SK-N-SH treated with all-trans-retinoic acid at 6 μM for 48 hours (cell line): ENCODE results near the gene DHRS12.
A peak's percentile ranks its signal among the peaks of the same experiment; 100 is the strongest.

ENCODE experiments used
- ATAC-seq: fragments of 200-7000 bp; cut with Tn5 transposase; 3 replicates; pipeline ENCODE4 v1.9.1; 2020; ENCODE audit warnings: mild to moderate bottlenecking, moderate library complexity
- ARNTL ChIP-seq: fragments of 450-650 bp; formaldehyde crosslinking; IDR thresholded peaks from 2 replicates; pipeline ENCODE4 v1.5.0; 2020; ENCODE audit warnings: low read depth, mild to moderate bottlenecking, moderate library complexity, borderline replicate concordance
- BACH2 ChIP-seq: fragments of 250-450 bp; sonication (Bioruptor Pico); IDR thresholded peaks from 2 replicates; pipeline ENCODE4 v1.9.0; 2021; ENCODE audit warnings: mild to moderate bottlenecking, borderline replicate concordance
- ESRRG ChIP-seq: fragments of 250-450 bp; sonication (Bioruptor Pico); IDR thresholded peaks from 2 replicates; pipeline ENCODE4 v1.6.1; 2021; ENCODE audit warnings: mild to moderate bottlenecking
- ISL1 ChIP-seq: fragments of 250-450 bp; sonication (Bioruptor Pico); IDR thresholded peaks from 2 replicates; pipeline ENCODE4 v2.1.2; 2022; ENCODE audit warnings: mild to moderate bottlenecking, moderate library complexity
- OSR1 ChIP-seq: fragments of 250-450 bp; sonication (Bioruptor Pico); IDR thresholded peaks from 2 replicates; pipeline ENCODE4 v1.8.0; 2022; ENCODE audit warnings: moderate library complexity, mild to moderate bottlenecking, inconsistent platforms
- PPARA ChIP-seq: fragments of 250-450 bp; sonication (Bioruptor Pico); IDR thresholded peaks from 2 replicates; pipeline ENCODE4 v1.5.0; 2020; ENCODE audit warnings: mild to moderate bottlenecking, borderline replicate concordance
- RARB ChIP-seq: fragments of 250-450 bp; sonication (Bioruptor Pico); IDR thresholded peaks from 2 replicates; pipeline ENCODE4 v1.8.0; 2021; ENCODE audit warnings: mild to moderate bottlenecking, moderate library complexity
- SNAI2 ChIP-seq: fragments of 250-450 bp; sonication (Bioruptor Pico); IDR thresholded peaks from 2 replicates; pipeline ENCODE4 v1.5.0; 2020; ENCODE audit warnings: mild to moderate bottlenecking, moderate library complexity
- TOX ChIP-seq: fragments of 250-450 bp; sonication (Bioruptor Pico); IDR thresholded peaks from 2 replicates; pipeline ENCODE4 v1.8.0; 2021; ENCODE audit warnings: mild to moderate bottlenecking, moderate library complexity, borderline replicate concordance
- ZC3H10 ChIP-seq: fragments of 250-450 bp; sonication (Bioruptor Pico); IDR thresholded peaks from 2 replicates; pipeline ENCODE4 v1.5.1; 2021; ENCODE audit warnings: mild to moderate bottlenecking, moderate library complexity
- ZFP3 ChIP-seq: fragments of 250-450 bp; sonication (Bioruptor Pico); IDR thresholded peaks from 2 replicates; pipeline ENCODE4 v1.5.0; 2020; ENCODE audit warnings: mild to moderate bottlenecking, moderate library complexity
- ZNF565 ChIP-seq: fragments of 450-650 bp; formaldehyde crosslinking; conservative IDR thresholded peaks from 2 replicates; pipeline ENCODE4 v1.5.0; 2020; ENCODE audit warnings: low read depth, mild to moderate bottlenecking, moderate library complexity
- ZNF70 ChIP-seq: fragments of 450-650 bp; formaldehyde crosslinking; IDR thresholded peaks from 2 replicates; pipeline ENCODE4 v1.5.0; 2020; ENCODE audit warnings: mild to moderate bottlenecking, moderate library complexity
- ZNF8 ChIP-seq: fragments of 450-650 bp; formaldehyde crosslinking; IDR thresholded peaks from 2 replicates; pipeline ENCODE4 v1.5.0; 2020; ENCODE audit warnings: mild to moderate bottlenecking, moderate library complexity
- TF ChIP-seq, protein P1 (sequence below): fragments of 250-450 bp; sonication (Bioruptor Pico); IDR thresholded peaks from 2 replicates; pipeline ENCODE4 v1.8.0; 2020; ENCODE audit warnings: mild to moderate bottlenecking, moderate library complexity, borderline replicate concordance
- TF ChIP-seq, protein P2 (sequence below): fragments of 250-450 bp; sonication (Bioruptor Pico); IDR thresholded peaks from 2 replicates; pipeline ENCODE4 v1.5.1; 2020; ENCODE audit warnings: low read depth, mild to moderate bottlenecking, moderate library complexity
- TF ChIP-seq, protein P3 (sequence below): fragments of 250-450 bp; sonication (Bioruptor Pico); IDR thresholded peaks from 2 replicates; pipeline ENCODE4 v1.5.0; 2020; ENCODE audit warnings: mild to moderate bottlenecking, moderate library complexity

The DHRS12 gene

DNA sequence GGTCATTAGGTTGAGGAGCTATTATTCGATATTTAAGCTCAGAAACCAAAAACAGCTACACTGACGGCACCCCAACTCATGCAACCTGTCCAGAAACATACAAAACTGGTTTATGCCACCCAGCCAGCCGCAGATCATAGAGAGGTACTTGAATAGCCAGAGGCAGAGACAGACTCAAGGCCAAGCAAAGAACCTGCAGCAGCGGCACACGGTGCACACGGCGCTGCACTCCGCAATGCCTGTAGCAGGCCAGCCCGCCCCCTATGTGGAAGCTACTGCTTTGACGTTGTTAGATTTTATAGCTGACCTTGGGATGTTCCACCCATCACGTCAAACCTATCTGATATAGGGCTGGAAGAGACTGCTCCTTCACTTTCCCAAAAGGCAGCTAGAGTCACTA is 11.9 kb upstream of the DHRS12 start:
- TF ChIP-seq RARB (CRISPR knock-in tag) = no peak
- no peak for TF ChIP-seq PPARA (CRISPR knock-in tag)
- TF ChIP-seq, protein P1, sequence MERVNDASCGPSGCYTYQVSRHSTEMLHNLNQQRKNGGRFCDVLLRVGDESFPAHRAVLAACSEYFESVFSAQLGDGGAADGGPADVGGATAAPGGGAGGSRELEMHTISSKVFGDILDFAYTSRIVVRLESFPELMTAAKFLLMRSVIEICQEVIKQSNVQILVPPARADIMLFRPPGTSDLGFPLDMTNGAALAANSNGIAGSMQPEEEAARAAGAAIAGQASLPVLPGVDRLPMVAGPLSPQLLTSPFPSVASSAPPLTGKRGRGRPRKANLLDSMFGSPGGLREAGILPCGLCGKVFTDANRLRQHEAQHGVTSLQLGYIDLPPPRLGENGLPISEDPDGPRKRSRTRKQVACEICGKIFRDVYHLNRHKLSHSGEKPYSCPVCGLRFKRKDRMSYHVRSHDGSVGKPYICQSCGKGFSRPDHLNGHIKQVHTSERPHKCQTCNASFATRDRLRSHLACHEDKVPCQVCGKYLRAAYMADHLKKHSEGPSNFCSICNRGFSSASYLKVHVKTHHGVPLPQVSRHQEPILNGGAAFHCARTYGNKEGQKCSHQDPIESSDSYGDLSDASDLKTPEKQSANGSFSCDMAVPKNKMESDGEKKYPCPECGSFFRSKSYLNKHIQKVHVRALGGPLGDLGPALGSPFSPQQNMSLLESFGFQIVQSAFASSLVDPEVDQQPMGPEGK (CRISPR knock-in tag) = no peak
- no peak for TF ChIP-seq ZNF8 (CRISPR knock-in tag)
- TF ChIP-seq, all 23 proteins: peak for 0
- ATAC-seq = no peak

DNA sequence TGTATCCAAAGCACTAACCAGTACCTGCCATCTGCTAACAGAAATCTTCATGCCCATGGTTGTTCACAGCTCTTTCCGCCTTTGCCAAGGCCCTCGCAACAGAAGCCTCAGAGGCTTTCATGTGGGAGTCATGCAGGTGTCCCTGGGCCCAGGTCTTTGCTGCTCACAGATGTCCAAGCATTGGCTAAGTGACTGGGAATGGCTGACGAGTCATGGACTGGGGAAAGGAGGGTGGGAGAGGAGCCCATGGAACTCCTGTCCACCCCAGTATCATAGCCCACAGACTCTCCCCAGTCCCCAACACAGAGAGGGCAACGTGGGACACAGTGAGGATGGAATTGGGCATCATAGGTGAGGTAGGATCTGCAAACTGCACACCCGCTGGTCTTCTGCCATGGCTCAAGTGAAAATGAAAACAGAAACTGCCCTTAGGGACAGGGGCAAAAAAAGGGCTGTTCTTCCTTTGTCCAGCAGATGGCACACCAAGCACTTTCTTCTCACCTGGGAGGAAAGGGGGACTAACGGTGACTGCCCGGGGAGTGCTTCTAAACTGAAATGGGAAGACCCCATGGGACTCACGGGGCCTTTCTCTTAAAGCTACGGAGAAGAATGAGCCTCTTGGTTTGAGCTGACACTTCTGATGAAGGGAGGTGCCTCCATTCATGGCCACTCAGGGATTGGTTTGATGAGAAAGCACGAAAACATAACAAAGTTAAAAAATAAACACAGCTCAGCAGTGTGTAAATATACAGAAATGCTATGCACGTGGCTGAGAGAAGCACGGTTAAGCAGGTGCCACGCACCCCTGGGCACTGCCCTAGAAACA is 11.1 kb upstream of the DHRS12 start:
- peak; percentile 93 for ATAC-seq
- TF ChIP-seq, protein P2, sequence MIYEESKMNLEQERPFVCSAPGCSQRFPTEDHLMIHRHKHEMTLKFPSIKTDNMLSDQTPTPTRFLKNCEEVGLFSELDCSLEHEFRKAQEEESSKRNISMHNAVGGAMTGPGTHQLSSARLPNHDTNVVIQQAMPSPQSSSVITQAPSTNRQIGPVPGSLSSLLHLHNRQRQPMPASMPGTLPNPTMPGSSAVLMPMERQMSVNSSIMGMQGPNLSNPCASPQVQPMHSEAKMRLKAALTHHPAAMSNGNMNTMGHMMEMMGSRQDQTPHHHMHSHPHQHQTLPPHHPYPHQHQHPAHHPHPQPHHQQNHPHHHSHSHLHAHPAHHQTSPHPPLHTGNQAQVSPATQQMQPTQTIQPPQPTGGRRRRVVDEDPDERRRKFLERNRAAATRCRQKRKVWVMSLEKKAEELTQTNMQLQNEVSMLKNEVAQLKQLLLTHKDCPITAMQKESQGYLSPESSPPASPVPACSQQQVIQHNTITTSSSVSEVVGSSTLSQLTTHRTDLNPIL (CRISPR knock-in tag) = no peak
- TF ChIP-seq, protein P3, sequence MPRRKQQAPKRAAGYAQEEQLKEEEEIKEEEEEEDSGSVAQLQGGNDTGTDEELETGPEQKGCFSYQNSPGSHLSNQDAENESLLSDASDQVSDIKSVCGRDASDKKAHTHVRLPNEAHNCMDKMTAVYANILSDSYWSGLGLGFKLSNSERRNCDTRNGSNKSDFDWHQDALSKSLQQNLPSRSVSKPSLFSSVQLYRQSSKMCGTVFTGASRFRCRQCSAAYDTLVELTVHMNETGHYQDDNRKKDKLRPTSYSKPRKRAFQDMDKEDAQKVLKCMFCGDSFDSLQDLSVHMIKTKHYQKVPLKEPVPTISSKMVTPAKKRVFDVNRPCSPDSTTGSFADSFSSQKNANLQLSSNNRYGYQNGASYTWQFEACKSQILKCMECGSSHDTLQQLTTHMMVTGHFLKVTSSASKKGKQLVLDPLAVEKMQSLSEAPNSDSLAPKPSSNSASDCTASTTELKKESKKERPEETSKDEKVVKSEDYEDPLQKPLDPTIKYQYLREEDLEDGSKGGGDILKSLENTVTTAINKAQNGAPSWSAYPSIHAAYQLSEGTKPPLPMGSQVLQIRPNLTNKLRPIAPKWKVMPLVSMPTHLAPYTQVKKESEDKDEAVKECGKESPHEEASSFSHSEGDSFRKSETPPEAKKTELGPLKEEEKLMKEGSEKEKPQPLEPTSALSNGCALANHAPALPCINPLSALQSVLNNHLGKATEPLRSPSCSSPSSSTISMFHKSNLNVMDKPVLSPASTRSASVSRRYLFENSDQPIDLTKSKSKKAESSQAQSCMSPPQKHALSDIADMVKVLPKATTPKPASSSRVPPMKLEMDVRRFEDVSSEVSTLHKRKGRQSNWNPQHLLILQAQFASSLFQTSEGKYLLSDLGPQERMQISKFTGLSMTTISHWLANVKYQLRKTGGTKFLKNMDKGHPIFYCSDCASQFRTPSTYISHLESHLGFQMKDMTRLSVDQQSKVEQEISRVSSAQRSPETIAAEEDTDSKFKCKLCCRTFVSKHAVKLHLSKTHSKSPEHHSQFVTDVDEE (CRISPR knock-in tag) = no peak
- TF ChIP-seq ZFP3 (CRISPR knock-in tag) = no peak

DNA sequence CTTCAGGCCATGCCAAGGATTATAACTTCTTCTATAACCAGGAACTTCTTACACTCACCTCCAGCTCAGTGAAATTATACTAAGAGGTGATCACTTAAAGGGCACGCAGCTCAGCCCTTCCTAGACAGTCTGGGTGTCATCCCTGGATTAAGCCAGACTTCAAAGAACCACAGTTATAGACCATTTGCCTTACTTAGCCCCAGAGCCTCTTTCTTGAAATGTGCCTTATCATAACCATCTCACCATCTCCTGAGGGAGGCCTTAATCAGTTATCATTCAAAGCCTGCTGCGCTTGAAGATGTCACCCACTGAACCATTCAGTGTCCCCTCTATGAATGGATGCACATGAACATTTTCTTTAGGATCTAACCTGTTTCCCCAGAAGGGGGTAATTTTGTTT is 10.1 kb upstream of the DHRS12 start:
- no peak for ATAC-seq

DNA sequence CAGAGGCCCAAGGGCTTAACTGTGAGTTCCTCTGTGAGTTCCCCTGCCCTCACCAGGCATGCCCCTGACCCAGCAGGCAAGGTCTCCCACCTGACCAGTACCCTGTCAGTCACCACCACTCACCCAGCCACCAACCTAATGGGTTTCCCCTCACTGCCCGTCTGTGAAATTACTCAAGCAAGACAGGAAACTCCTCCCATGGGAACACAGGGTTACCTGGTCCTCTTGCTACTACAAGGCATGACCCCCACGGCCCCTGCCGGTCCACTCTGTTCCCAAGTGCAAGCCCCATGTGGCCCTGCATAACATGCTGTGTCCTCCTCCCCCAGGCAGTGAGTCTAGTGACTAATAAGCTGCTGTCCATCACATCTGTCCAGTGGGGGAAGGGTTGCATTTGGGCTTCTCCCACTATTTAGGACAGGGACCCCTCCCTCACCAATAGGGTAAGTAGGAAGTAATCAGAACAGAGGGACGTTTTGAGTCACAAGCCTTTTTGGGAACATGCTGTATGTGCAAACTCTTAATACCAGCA is 8.0 kb upstream of the DHRS12 start:
- TF ChIP-seq ESRRG (CRISPR knock-in tag) = no peak
- no peak for TF ChIP-seq ZNF8 (CRISPR knock-in tag)
- no peak for TF ChIP-seq ZC3H10 (CRISPR knock-in tag)
- TF ChIP-seq, protein P2 (CRISPR knock-in tag) = no peak
- no peak for TF ChIP-seq BACH2
- TF ChIP-seq, protein P1 (CRISPR knock-in tag) = no peak
- TF ChIP-seq PPARA (CRISPR knock-in tag) = no peak
- no peak for TF ChIP-seq OSR1
- TF ChIP-seq RARB (CRISPR knock-in tag) = no peak
- TF ChIP-seq ZFP3 (CRISPR knock-in tag) = no peak
- TF ChIP-seq ISL1 = no peak
- TF ChIP-seq ZNF70 = no peak
- no peak for TF ChIP-seq TOX (CRISPR knock-in tag)
- no peak for TF ChIP-seq ZNF565 (CRISPR knock-in tag)
- no peak for TF ChIP-seq ARNTL
- no peak for TF ChIP-seq SNAI2 (CRISPR knock-in tag)
- ATAC-seq = no peak

More for the DNA sequence above, 10.1 kb upstream of the DHRS12 start:
- TF ChIP-seq ZNF565 (CRISPR knock-in tag) (no peak), ZFP3 (CRISPR knock-in tag) (no peak)
